SK-N-SH (cell line): ENCODE data around the gene ABAT. TPM values are rescaled to one million over a fixed set of nuclear protein-coding genes. Genes with fewer than 3 reads are reported as not detected.
A peak's percentile ranks its signal among the peaks of the same experiment; 100 is the strongest.

Experiments
- CTCF ChIA-PET: fragments of 300-600, 350-600 bp; formaldehyde crosslinking; extraction: SDS; loops from one replicate; lab custom pipeline; 2021; lab: Yijun Ruan, JAX
- POLR2A ChIA-PET: fragments of 350-600 bp; sonication (Branson Sonifier 250); formaldehyde crosslinking; extraction: SDS; loops from one replicate; lab custom pipeline; 2020; ENCODE audit warnings: antibody characterized with exemption, inconsistent platforms; lab: Yijun Ruan, JAX
- DNase-seq: peaks from one replicate; pipeline ENCODE4 v3.0.0; 2012
- H2AFZ ChIP-seq: fragments of 200-600 bp; sonication (generic); 2 replicates; pipeline ENCODE4 v1.8.1; 2016; ENCODE audit warnings: antibody characterized with exemption, mild to moderate bottlenecking, low read depth
- H3F3A ChIP-seq: fragments of 200-600 bp; sonication (generic); replicated peaks from 2 replicates; pipeline ENCODE3; 2016; ENCODE audit warnings: antibody characterized with exemption, mild to moderate bottlenecking; ENCODE audit not compliant: insufficient read depth
- H3K27ac ChIP-seq, 2 experiments: fragments of 200-500 bp in 1 of 2; fragments of 200-600 bp in 1 of 2; sonication (Bioruptor generic) in 1 of 2; sonication (generic), shearing (Covaris generic) in 1 of 2; 2 replicates each; pipeline versions ENCODE4 v1.5.1 to v1.6.1; 2014 to 2016; ENCODE audit warnings: low read depth in 2 of 2, inconsistent platforms in 1 of 2, low read length in 1 of 2, mild to moderate bottlenecking in 1 of 2, mixed read lengths in 1 of 2
- H3K27me3 ChIP-seq: fragments of 200-600 bp; sonication (generic), shearing (Covaris generic); 2 replicates; pipeline ENCODE4 v1.6.1; 2016; ENCODE audit warnings: mixed run types; ENCODE audit not compliant: insufficient read depth
- H3K36me3 ChIP-seq, 2 experiments: fragments of 200-500 bp in 1 of 2; fragments of 200-600 bp in 1 of 2; sonication (Bioruptor generic) in 1 of 2; sonication (generic) in 1 of 2; replicated peaks in 1 of 2; 2 replicates each; pipeline versions ENCODE3 to v1.5.1; 2014 to 2016; ENCODE audit warnings: low read length in 1 of 2, mild to moderate bottlenecking in 1 of 2; ENCODE audit not compliant: insufficient read depth in 2 of 2, control insufficient read depth in 1 of 2
- H3K4me1 ChIP-seq, 2 experiments: fragments of 200-500 bp in 1 of 2; fragments of 200-600 bp in 1 of 2; sonication (Bioruptor generic) in 1 of 2; sonication (generic), shearing (Covaris generic) in 1 of 2; 2 replicates each; pipeline versions ENCODE4 v1.5.1 to v1.6.1; 2014 to 2016; ENCODE audit warnings: low read depth in 1 of 2, low read length in 1 of 2, mixed run types in 1 of 2; ENCODE audit not compliant: insufficient read depth in 2 of 2, control insufficient read depth in 1 of 2
- H3K4me2 ChIP-seq: fragments of 200-600 bp; sonication (generic), shearing (Covaris generic); 2 replicates; pipeline ENCODE4 v1.6.1; 2017; ENCODE audit warnings: mixed run types
- H3K4me3 ChIP-seq, 2 experiments: fragments of 200-500 bp in 1 of 2; fragments of 200-600 bp in 1 of 2; sonication (Bioruptor generic) in 1 of 2; sonication (generic), shearing (Covaris generic) in 1 of 2; 2 replicates each; pipeline versions ENCODE4 v1.5.1 to v1.8.1; 2014 to 2016; ENCODE audit warnings: low read depth in 2 of 2, inconsistent platforms in 1 of 2, low read length in 1 of 2, mild to moderate bottlenecking in 1 of 2, mixed read lengths in 1 of 2, moderate library complexity in 1 of 2
- H3K79me2 ChIP-seq: fragments of 200-600 bp; sonication (generic); 2 replicates; pipeline ENCODE4 v1.8.1; 2017; ENCODE audit warnings: mild to moderate bottlenecking; ENCODE audit not compliant: insufficient read depth
- H3K9ac ChIP-seq: fragments of 200-600 bp; sonication (generic); 2 replicates; pipeline ENCODE4 v1.6.1; 2017; ENCODE audit warnings: mixed run types
- H3K9me2 ChIP-seq: fragments of 200-600 bp; sonication (generic); 2 replicates; pipeline ENCODE4 v1.6.1; 2017; ENCODE audit warnings: mixed run types
- H3K9me3 ChIP-seq: fragments of 200-600 bp; sonication (generic); 2 replicates; pipeline ENCODE4 v1.6.1; 2017; ENCODE audit warnings: mixed run types, mild to moderate bottlenecking, moderate library complexity
- H4K20me1 ChIP-seq: fragments of 200-600 bp; sonication (generic); 2 replicates; pipeline ENCODE4 v1.6.1; 2017; ENCODE audit warnings: mild to moderate bottlenecking, mixed run types; ENCODE audit not compliant: insufficient read depth
- CTCF ChIP-seq: fragments of 200-600 bp; sonication (generic); IDR thresholded peaks from 2 replicates; pipeline ENCODE4 v1.6.1; 2017; ENCODE audit warnings: antibody characterized with exemption, mild to moderate bottlenecking, moderate library complexity
- FOXM1 ChIP-seq: IDR thresholded peaks from 2 replicates; pipeline ENCODE4 v1.4.0; 2012; ENCODE audit warnings: low read depth, mild to moderate bottlenecking
- GATA2 ChIP-seq: sonication (generic); formaldehyde crosslinking; IDR thresholded peaks from 2 replicates; pipeline ENCODE4 v1.5.0; 2020; ENCODE audit warnings: mild to moderate bottlenecking, missing genetic modification reagents
- RCOR1 ChIP-seq: fragments of 150-350 bp; IDR thresholded peaks from 2 replicates; pipeline ENCODE4 v1.6.1; 2017; ENCODE audit warnings: antibody characterized with exemption, low read length
- TEAD4 ChIP-seq: IDR thresholded peaks from 2 replicates; pipeline ENCODE4 v1.4.0; 2012; ENCODE audit warnings: mild to moderate bottlenecking, borderline replicate concordance; ENCODE audit not compliant: insufficient read depth
- YY1 ChIP-seq: IDR thresholded peaks from 2 replicates; pipeline ENCODE4 v1.4.0; 2012; ENCODE audit warnings: low read depth, mild to moderate bottlenecking
- ZBTB33 ChIP-seq: IDR thresholded peaks from 2 replicates; pipeline ENCODE4 v1.4.0; 2012; ENCODE audit warnings: low read depth, borderline replicate concordance
- WGBS: methylation state at CpG from one replicate; pipeline ENCODE4 v1.1.6; 2017; ENCODE audit warnings: low lambda C conversion rate; 5-methylcytosine and 5-hydroxymethylcytosine counted together
- polyA plus RNA-seq, 3 experiments: library from polyadenylated mRNA; depleted of rRNA; stranded (reverse); fragments of >200 nt; gene quantifications; 2 replicates each; pipeline ENCODE4 v1.2.3, GENCODE V29; 2012

The ABAT gene
- polyA plus RNA-seq, 1 of the 3 experiments (the other 2 are of a cell fraction) = 4.7 TPM

GRCh38 chr16:8795818-8796217 lies 121.4 kb downstream of the ABAT start:
- CTCF ChIA-PET = interaction anchor here (0.6 to 2.6 kb wide), 6 partner anchors 73 to 228 kb away, joined by 3 to 9 read pairs (median 4); partner anchors contain the start of gene CARHSP1
- DNase-seq = no peak
- H3K9me3 ChIP-seq = no peaks in the 10 kb centered on the region
- POLR2A ChIA-PET = no interaction called here
- H3K4me3 ChIP-seq = peak overlapping the region in 1 of 2 experiments; percentile 86; a peak in 2 of 4 replicates
- H3K27ac ChIP-seq = no peak overlapping the region
- H3K4me2 ChIP-seq = peak overlapping the region; percentile 79
- H4K20me1 ChIP-seq = peaks cover 19% of the 10 kb centered on the region
- 92% methylated on average over 8 of the region's 10 CpGs for WGBS
- no peak for TF ChIP-seq ZBTB33
- TF ChIP-seq CTCF = no peak
- TF ChIP-seq RCOR1 = no peak
- TF ChIP-seq FOXM1 = no peak
- TF ChIP-seq TEAD4 = no peak
- TF ChIP-seq GATA2 (CRISPR knock-in tag) = no peak
- peaks cover 11 to 12% of the 10 kb centered on the region in 2 experiments for H3K36me3 ChIP-seq
- H3K9me2 ChIP-seq = no peaks in the 10 kb centered on the region
- H3K27me3 ChIP-seq = no peaks in the 10 kb centered on the region
- peaks cover 0 to 27% of the 10 kb centered on the region in 2 experiments for H3K4me1 ChIP-seq
- peaks cover 58% of the 10 kb centered on the region for H3K79me2 ChIP-seq
- H3F3A ChIP-seq = no peaks in the 10 kb centered on the region
- H2AFZ ChIP-seq = no peak overlapping the region
- no peak overlapping the region for H3K9ac ChIP-seq

GRCh38 chr16:8796469-8797363 lies 122.3 kb downstream of the ABAT start:
- DNase-seq = peak; percentile 30
- H3K36me3 ChIP-seq = peaks cover 16 to 20% of the 10 kb centered on the region in 2 experiments
- no peaks in the 10 kb centered on the region for H3K27me3 ChIP-seq
- H4K20me1 ChIP-seq = peaks cover 28% of the 10 kb centered on the region
- POLR2A ChIA-PET = interaction anchor here (1.0 to 1.3 kb wide), 2 partner anchors 17 to 72 kb away, joined by 3 to 8 read pairs; partner anchors contain the start of gene CARHSP1
- H3K4me1 ChIP-seq = peaks cover 0 to 27% of the 10 kb centered on the region in 2 experiments
- H3K4me2 ChIP-seq = peak overlapping the region; percentile 79
- WGBS = 27% methylated on average over 14 of the region's 14 CpGs
- H3F3A ChIP-seq = no peaks in the 10 kb centered on the region
- peak overlapping the region; percentile 95 for H3K9ac ChIP-seq
- no peaks in the 10 kb centered on the region for H3K9me3 ChIP-seq
- CTCF ChIA-PET = interaction anchor here (0.7 to 2.6 kb wide), 13 partner anchors 15 to 229 kb away, joined by 3 to 11 read pairs (median 4); partner anchors contain the start of gene CARHSP1
- peaks cover 67% of the 10 kb centered on the region for H3K79me2 ChIP-seq
- H3K9me2 ChIP-seq = no peaks in the 10 kb centered on the region
- H3K4me3 ChIP-seq = peak overlapping the region; percentile 86 to 94
- H2AFZ ChIP-seq = peak overlapping the region; percentile 71
- H3K27ac ChIP-seq = peak overlapping the region; percentile 78 to 88
- TF ChIP-seq CTCF = peak; percentile 19
- TF ChIP-seq YY1 = no peak
- TF ChIP-seq GATA2 (CRISPR knock-in tag) = peak; percentile 39; the same call in 1 of the 2 replicates
